ENCODE results near the gene CCK. TPM values are rescaled to one million over a fixed set of nuclear protein-coding genes. Genes with fewer than 3 reads are reported as not detected.

Gene CCK
- total RNA-seq, 4 donors from 2014 or later: 1.1 TPM; not detected in 3

- H3K27me3 ChIP-seq: no peaks in the 10 kb centered on the region
- peaks cover 11 to 14% of the 10 kb centered on the region in 2 donors for H3K4me1 ChIP-seq
- no peaks in the 10 kb centered on the region for H3K9me3 ChIP-seq
- in situ Hi-C loops (cut with MboI; ENCODE audit: low sequenced_read_pairs in 4 of 4) (loop anchor here in 3 of 4 donors (10.0 to 25.0 kb wide), 3 partner anchors 214 to 331 kb away; no protein-coding TSS in a partner anchor), intact Hi-C loops (cut with DNase I; ENCODE audit: low total_unique reads) (loop anchor here (1.0 to 2.0 kb wide), 2 partner anchors 213 to 310 kb away; no protein-coding TSS in a partner anchor)
- H3K36me3 ChIP-seq: no peaks in the 10 kb centered on the region
- TF ChIP-seq POLR2A (IDR thresholded peaks at IDR 0.05): no peak
- no peak for TF ChIP-seq CTCF (IDR thresholded peaks at IDR 0.05 in 4 of 5, conservative IDR thresholded peaks at IDR 0.05 in 1 of 5)
- no peak for ATAC-seq
- no peak overlapping the region for H3K4me3 ChIP-seq
- DNase-seq: no peak
- no peak overlapping the region for H3K27ac ChIP-seq
Observed at GRCh38 chr3:42230860-42231259, 35.1 kb downstream of the CCK start.

GRCh38 chr3:42229942-42230688 lies 35.9 kb downstream of the CCK start:
- ATAC-seq: no peak
- intact Hi-C loops (cut with DNase I; ENCODE audit: low total_unique reads): loop anchor here (1.0 to 10.0 kb wide), 5 partner anchors 113 to 515 kb away; no protein-coding TSS in a partner anchor
- in situ Hi-C loops (cut with MboI; ENCODE audit: low sequenced_read_pairs in 4 of 4): loop anchor here (5.0 to 25.0 kb wide), 5 partner anchors 212 to 332 kb away; no protein-coding TSS in a partner anchor

GRCh38 chr3:42229266-42229941 lies 36.6 kb downstream of the CCK start:
- no peaks in the 10 kb centered on the region for H3K36me3 ChIP-seq
- H3K27ac ChIP-seq: no peak overlapping the region
- ATAC-seq (no peak), DNase-seq (no peak)
- intact Hi-C loops (cut with DNase I; ENCODE audit: low total_unique reads) (loop anchor here (2.0 to 10.0 kb wide), 3 partner anchors 113 to 515 kb away; no protein-coding TSS in a partner anchor), in situ Hi-C loops (cut with MboI; ENCODE audit: low sequenced_read_pairs in 4 of 4) (loop anchor here (5.0 to 25.0 kb wide), 5 partner anchors 213 to 333 kb away; no protein-coding TSS in a partner anchor)
- TF ChIP-seq POLR2A (IDR thresholded peaks at IDR 0.05) (no peak), CTCF (IDR thresholded peaks at IDR 0.05 in 4 of 5, conservative IDR thresholded peaks at IDR 0.05 in 1 of 5) (no peak)
- H3K9me3 ChIP-seq: no peaks in the 10 kb centered on the region
- peaks cover 23 to 27% of the 10 kb centered on the region in 2 donors for H3K4me1 ChIP-seq
- H3K27me3 ChIP-seq: no peaks in the 10 kb centered on the region
- H3K4me3 ChIP-seq: no peak overlapping the region

More at GRCh38 chr3:42229942-42230688, 35.9 kb downstream of the CCK start:
- no peaks in the 10 kb centered on the region for H3K9me3 ChIP-seq
- no peaks in the 10 kb centered on the region for H3K27me3 ChIP-seq
- peaks cover 18 to 20% of the 10 kb centered on the region in 2 donors for H3K4me1 ChIP-seq
- no peak overlapping the region for H3K4me3 ChIP-seq
- H3K27ac ChIP-seq: no peak overlapping the region
- TF ChIP-seq CTCF (IDR thresholded peaks at IDR 0.05 in 4 of 5, conservative IDR thresholded peaks at IDR 0.05 in 1 of 5) (peak; percentile 38 to 61 (median 58)), POLR2A (IDR thresholded peaks at IDR 0.05) (no peak)
- DNase-seq: no peak
- H3K36me3 ChIP-seq: no peaks in the 10 kb centered on the region

GRCh38 chr3:42228796-42229195 lies 37.2 kb downstream of the CCK start:
- no peak overlapping the region for H3K4me3 ChIP-seq
- intact Hi-C loops (cut with DNase I; ENCODE audit: low total_unique reads) (loop anchor here (2.0 to 10.0 kb wide), 3 partner anchors 112 to 516 kb away; no protein-coding TSS in a partner anchor), in situ Hi-C loops (cut with MboI; ENCODE audit: low sequenced_read_pairs in 4 of 4) (loop anchor here (5.0 to 25.0 kb wide), 5 partner anchors 214 to 334 kb away; no protein-coding TSS in a partner anchor)
- DNase-seq (no peak), ATAC-seq (no peak)
- TF ChIP-seq POLR2A (IDR thresholded peaks at IDR 0.05) (no peak), CTCF (IDR thresholded peaks at IDR 0.05 in 4 of 5, conservative IDR thresholded peaks at IDR 0.05 in 1 of 5) (peak in 1 of 5 experiments; percentile 22)
- H3K4me1 ChIP-seq: peaks cover 29 to 33% of the 10 kb centered on the region in 2 donors
- H3K36me3 ChIP-seq: no peaks in the 10 kb centered on the region
- no peaks in the 10 kb centered on the region for H3K9me3 ChIP-seq
- no peak overlapping the region for H3K27ac ChIP-seq
- H3K27me3 ChIP-seq: no peaks in the 10 kb centered on the region

Data from gastrocnemius medialis (tissue), 4 donors.